ENCODE data around the gene VRTN. TPM values are rescaled to one million over a fixed set of nuclear protein-coding genes. Genes with fewer than 3 reads are reported as not detected.

VRTN gene
- total and polyA plus RNA-seq, 9 of the 15 experiments (the other 6 are each of a cell fraction or from before 2014, with no cell fraction given), result 0.05 to 0.09 (median 0.06) TPM; not detected in 6

- Histone ChIP-seq H2AFZ (ENCODE audit: low read depth, low read length) (no peak overlapping the region), H3K36me3 (ENCODE audit: control insufficient read depth, insufficient read depth, low read length) (no peaks in the 10 kb centered on the region), H3K4me2 (ENCODE audit: insufficient read depth, low read length) (no peak overlapping the region), H3K4me3 (no peak overlapping the region), H3K79me2 (ENCODE audit: control insufficient read depth, insufficient read depth, low read length) (no peaks in the 10 kb centered on the region), H3K9me3 (replicated peaks; ENCODE audit: control insufficient read depth, insufficient read depth, low read depth, low read length) (no peaks in the 10 kb centered on the region), H3K27me3 (ENCODE audit: control insufficient read depth in 2 of 2, insufficient read depth in 2 of 2, low read length in 2 of 2) (peaks cover 2 to 18% of the 10 kb centered on the region in 2 experiments; a peak in 3 of 5 replicates), H3K9ac (ENCODE audit: insufficient read depth in 1 of 2, low read depth in 2 of 2, low read length in 2 of 2) (no peak overlapping the region), H4K20me1 (replicated peaks; ENCODE audit: control insufficient read depth, insufficient read depth, low read length) (no peaks in the 10 kb centered on the region), H3K9me1 (ENCODE audit: control insufficient read depth, insufficient read depth, low read length) (no peaks in the 10 kb centered on the region), H3K4me1 (replicated peaks in 1 of 2; ENCODE audit: control insufficient read depth in 2 of 2, insufficient read depth in 2 of 2, low read length in 2 of 2) (no peaks in the 10 kb centered on the region), H3K27ac (ENCODE audit: extremely low read depth, low read depth, low read length) (no peak overlapping the region)
- intact Hi-C loops (cut with micrococcal nuclease) (no loop called here), in situ Hi-C loops (cut with MboI) (no loop called here)
- 0% methylated on average over 1 of the region's 4 CpGs for WGBS (ENCODE audit: insufficient coverage, low coverage, missing lambda C conversion rate)
- ChIA-PET CTCF (ENCODE audit: low intra/inter-chr PET ratio) (no interaction called here), POLR2A (interaction anchor here (0.6 kb wide), 2 partner anchors 12 to 133 kb away, joined by 3 read pairs; no protein-coding TSS in a partner anchor)
- DNase-seq (ENCODE audit: extremely low read depth in 1 of 4, low spot score in 3 of 4) (no peak), FAIRE-seq (no peak), ATAC-seq (no peak)
- BruUV-seq (replicated peaks), result no TSS peak
- no peak for TF ChIP-seq MCM7 (IDR thresholded peaks at IDR 0.05)
- TF ChIP-seq HNRNPUL1 (IDR thresholded peaks at IDR 0.05; ENCODE audit: low read length), result no peak
- TF ChIP-seq FOXP1 (CRISPR knock-in tag; IDR thresholded peaks at IDR 0.05), result no peak
- no peak for TF ChIP-seq POLR3A (IDR thresholded peaks at IDR 0.05; ENCODE audit: borderline replicate concordance, extremely low read depth, insufficient read depth, insufficient read length)
- no peak for TF ChIP-seq ATF7 (IDR thresholded peaks at IDR 0.05)
Measured at GRCh38 chr14:74382231-74382630, 34.0 kb downstream of the VRTN start.

GRCh38 chr14:74389980-74390379 lies 41.7 kb downstream of the VRTN start:
- ATAC-seq, result no peak
- peaks cover 0 to 33% of the 10 kb centered on the region in 2 experiments; a peak in 4 of 5 replicates for H3K27me3 ChIP-seq (ENCODE audit: control insufficient read depth in 2 of 2, insufficient read depth in 2 of 2, low read length in 2 of 2)
- H3K27ac ChIP-seq (ENCODE audit: extremely low read depth, low read depth, low read length), result no peak overlapping the region
- ChIA-PET CTCF (ENCODE audit: low intra/inter-chr PET ratio) (no interaction called here), POLR2A (no interaction called here)
- no peaks in the 10 kb centered on the region for H4K20me1 ChIP-seq (replicated peaks; ENCODE audit: control insufficient read depth, insufficient read depth, low read length)
- H2AFZ ChIP-seq (ENCODE audit: low read depth, low read length), result no peak overlapping the region
- TF ChIP-seq TEAD4 (IDR thresholded peaks at IDR 0.05; ENCODE audit: low read length) (no peak), TEAD4 (CRISPR knock-in tag; IDR thresholded peaks at IDR 0.05; ENCODE audit: borderline replicate concordance) (no peak), PHTF2 (CRISPR knock-in tag; IDR thresholded peaks at IDR 0.05) (no peak), DNMT1 (IDR thresholded peaks at IDR 0.05) (no peak), SP1 (CRISPR knock-in tag; IDR thresholded peaks at IDR 0.05) (no peak), ZBTB8A (IDR thresholded peaks at IDR 0.05; ENCODE audit: partially characterized antibody) (no peak), HDAC1 (IDR thresholded peaks at IDR 0.05) (no peak), NR1H2 (CRISPR knock-in tag; IDR thresholded peaks at IDR 0.05) (no peak), ZNF184 (CRISPR knock-in tag; IDR thresholded peaks at IDR 0.05) (no peak)
- no peak overlapping the region for H3K4me2 ChIP-seq (ENCODE audit: insufficient read depth, low read length)
- no TSS peak for BruUV-seq (replicated peaks)
- no peaks in the 10 kb centered on the region for H3K9me1 ChIP-seq (ENCODE audit: control insufficient read depth, insufficient read depth, low read length)
- intact Hi-C loops (cut with micrococcal nuclease), result no loop called here
- no peak overlapping the region for H3K4me3 ChIP-seq
- no peaks in the 10 kb centered on the region; a peak in 1 of 5 replicates for H3K4me1 ChIP-seq (replicated peaks in 1 of 2; ENCODE audit: control insufficient read depth in 2 of 2, insufficient read depth in 2 of 2, low read length in 2 of 2)
- no peaks in the 10 kb centered on the region for H3K9me3 ChIP-seq (replicated peaks; ENCODE audit: control insufficient read depth, insufficient read depth, low read depth, low read length)
- 0% methylated on average over 6 of the region's 7 CpGs for WGBS (ENCODE audit: insufficient coverage, low coverage, missing lambda C conversion rate)
- no peaks in the 10 kb centered on the region for H3K36me3 ChIP-seq (ENCODE audit: control insufficient read depth, insufficient read depth, low read length)
- in situ Hi-C loops (cut with MboI), result no loop called here
- no peak for DNase-seq (ENCODE audit: extremely low read depth in 1 of 4, low spot score in 3 of 4)
- H3K79me2 ChIP-seq (ENCODE audit: control insufficient read depth, insufficient read depth, low read length), result no peaks in the 10 kb centered on the region
- FAIRE-seq, result no peak
- no peak overlapping the region for H3K9ac ChIP-seq (ENCODE audit: insufficient read depth in 1 of 2, low read depth in 2 of 2, low read length in 2 of 2)
